LHCN-M2 (cell line): ENCODE data around the gene POPDC3. TPM values are rescaled to one million over a fixed set of nuclear protein-coding genes. Genes with fewer than 3 reads are reported as not detected.
"Not testable (repeated sequence)": the region's sequence is repeated elsewhere in the genome, so short reads cannot be mapped to it uniquely, and the experiment has no call there.

Source experiments
- DNase-seq: peaks from one replicate; pipeline ENCODE4 v3.0.0-alpha.2; 2012; ENCODE audit warnings: low read depth
- polyA plus RNA-seq: library from polyadenylated mRNA; unstranded; fragments of >200 nt; gene quantifications from one replicate; pipeline ENCODE4 v1.2.1, GENCODE V29; 2012; ENCODE audit warnings: missing spikeins
- total RNA-seq: library from RNA; depleted of rRNA; stranded (reverse); fragments of >200 nt; gene quantifications from 2 replicates; pipeline ENCODE4 v1.2.3, GENCODE V29; 2014; rRNA removed

Gene POPDC3, protein sequence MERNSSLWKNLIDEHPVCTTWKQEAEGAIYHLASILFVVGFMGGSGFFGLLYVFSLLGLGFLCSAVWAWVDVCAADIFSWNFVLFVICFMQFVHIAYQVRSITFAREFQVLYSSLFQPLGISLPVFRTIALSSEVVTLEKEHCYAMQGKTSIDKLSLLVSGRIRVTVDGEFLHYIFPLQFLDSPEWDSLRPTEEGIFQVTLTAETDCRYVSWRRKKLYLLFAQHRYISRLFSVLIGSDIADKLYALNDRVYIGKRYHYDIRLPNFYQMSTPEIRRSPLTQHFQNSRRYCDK
- total RNA-seq: 64.8 and 77.9 TPM in 2 replicates
- 28.9 TPM for polyA plus RNA-seq

DNA sequence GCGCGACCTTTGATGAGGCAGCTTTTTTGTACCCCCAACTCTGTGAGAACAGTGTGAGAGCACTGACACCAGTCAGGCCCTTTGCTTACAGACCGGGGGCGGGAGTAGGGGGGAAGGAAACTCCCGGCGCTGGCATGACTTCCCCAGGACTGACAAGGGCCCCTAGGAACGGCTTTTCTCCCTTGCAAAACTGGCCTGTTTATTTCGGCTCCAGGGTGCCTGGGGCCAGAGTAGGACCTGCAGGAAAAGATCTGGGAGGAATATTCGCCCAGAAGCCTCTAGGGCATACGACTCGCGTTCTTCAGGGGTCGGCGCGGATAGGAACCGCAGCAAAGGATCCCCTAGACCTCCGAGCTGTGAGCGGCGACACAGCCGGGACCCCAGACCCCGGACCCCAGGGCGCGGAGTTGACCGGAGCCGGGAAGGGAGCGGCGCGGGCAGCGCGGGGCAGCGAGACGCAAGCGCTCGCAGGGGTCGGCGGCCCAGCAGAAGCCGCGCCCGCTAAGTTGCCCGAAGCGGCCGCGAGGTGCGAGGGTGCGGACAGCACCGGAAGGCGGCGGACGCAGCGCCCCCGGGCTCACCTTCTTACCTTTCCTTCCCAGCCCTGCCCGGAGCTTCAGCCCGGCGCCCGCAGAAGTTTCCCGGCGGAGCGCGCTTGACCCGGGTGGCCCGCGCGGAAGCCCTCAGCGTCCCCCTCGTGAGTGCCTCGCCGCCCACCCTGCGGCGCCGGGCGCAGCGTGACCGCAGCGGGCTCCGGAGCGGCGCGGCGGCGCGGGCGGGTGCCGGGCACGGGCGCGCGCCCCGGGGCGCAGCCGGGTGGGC is at the start of gene POPDC3:
POPDC3 (minus strand) TSS at position 771 of the 822 bp plus-strand sequence. CDS start 18,105 bp downstream, outside the sequence.
- peak; percentile 71 for DNase-seq

DNA sequence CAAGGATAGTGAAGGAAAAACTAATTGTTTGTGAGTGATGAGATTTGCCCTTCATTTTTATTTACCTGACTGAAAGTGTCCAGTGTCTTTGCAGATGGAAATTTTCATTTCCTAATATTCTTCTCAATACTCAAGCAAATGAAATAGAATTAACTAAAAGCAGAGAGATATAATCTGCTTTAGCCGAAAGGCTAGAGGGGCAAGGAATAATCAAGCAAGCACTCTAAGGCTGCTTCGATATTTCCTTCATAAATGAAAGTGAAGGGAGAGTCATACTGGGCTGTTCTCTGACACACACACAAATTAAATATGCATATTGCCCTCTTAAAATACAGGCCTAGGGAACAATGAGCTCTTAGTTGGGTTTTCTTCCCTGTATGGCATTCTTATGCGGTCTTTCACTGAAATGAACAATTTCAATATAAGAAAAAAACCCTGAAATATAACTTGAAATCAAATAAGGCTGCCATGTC is 47.5 kb upstream of the POPDC3 start:
- no peak for DNase-seq

DNA sequence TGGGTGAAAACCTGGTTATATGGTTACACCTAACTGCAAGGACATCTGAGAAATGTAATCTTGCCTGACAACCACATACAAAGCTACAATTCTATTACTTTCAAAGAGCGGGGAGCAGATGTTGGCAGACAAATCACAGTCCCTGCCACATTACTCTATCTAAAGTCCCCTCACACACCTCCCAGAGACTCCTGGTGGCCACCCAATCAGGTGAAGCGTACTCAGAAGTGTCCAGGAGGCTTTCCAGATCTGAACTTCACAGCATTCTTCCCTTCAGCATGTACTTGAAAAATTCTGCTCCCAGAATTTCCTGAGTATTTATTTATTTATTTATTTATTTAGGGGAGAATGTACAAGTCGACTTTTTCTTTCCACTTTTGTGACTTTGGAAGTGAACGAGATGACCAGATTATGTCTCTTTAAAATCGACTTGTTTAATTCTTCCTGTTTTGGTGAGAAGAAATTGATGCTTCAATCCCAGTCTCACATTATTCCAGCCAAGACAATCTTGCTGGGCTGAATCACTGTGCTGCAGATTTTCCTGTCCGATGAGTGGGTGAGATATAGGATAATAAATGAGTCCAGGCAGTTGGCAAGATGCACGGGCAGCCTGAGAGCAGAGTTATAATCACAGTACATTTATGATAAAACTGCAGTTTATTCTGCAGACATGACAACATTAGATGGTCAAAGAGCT is 46.9 kb upstream of the POPDC3 start:
- DNase-seq: no peak

DNA sequence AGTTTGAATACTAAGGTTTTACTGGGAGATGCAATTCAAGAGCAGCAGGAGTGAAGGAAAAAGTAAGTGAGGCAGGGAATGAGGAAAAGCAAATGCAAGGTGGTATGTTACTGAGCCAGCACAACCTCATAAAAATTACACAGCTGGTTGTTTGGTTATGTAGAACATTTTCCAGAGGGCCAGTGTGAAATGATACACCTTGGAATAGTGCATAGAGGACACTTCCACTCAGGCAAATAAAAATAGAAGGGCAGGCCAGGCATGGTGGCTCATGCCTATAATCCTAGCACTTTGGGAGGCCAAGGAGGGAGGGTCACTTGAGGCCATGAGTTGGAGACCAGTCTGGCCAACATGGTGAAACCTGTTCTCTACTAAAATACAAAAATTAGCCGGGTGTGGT is 43.4 kb upstream of the POPDC3 start:
- DNase-seq: no peak

DNA sequence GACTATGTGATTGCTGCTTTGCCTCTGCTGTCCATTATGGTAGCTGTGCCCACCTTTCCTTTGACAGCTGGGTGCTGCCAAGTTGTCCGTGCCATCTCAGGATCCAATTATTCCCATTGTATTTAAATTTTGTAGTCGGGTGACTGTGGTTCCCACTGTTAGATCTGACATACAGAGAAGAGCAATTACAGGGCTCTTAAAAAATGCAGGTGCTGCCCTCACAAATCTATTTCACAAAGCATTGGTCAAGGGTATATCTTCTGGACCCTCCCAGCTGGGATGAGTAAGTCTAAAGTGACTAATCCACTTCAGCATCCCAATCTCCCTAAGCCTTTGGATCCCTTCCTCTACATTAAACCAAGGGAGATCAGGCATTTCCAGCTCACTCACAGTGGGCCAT is 41.4 kb upstream of the POPDC3 start:
- DNase-seq: not testable (repeated sequence)

DNA sequence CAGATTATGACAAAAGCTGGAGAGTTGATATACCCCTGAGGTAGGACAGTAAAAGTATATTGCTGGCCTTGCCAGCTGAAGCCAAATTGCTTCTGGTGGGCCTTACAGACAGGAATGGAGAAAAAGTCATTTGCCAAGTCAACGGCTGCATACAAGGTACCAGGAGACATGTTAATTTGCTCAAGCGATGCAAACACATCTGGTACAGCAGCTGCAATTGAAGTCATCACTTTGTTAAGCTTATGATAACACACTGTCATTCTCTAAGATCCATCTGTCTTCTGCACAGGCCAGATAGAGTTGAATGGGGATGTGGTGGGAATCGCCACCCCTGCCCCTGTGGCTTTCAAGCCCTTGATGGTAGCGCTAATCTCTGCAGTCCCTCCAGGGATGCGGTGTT is 40.4 kb upstream of the POPDC3 start:
- no peak for DNase-seq

DNA sequence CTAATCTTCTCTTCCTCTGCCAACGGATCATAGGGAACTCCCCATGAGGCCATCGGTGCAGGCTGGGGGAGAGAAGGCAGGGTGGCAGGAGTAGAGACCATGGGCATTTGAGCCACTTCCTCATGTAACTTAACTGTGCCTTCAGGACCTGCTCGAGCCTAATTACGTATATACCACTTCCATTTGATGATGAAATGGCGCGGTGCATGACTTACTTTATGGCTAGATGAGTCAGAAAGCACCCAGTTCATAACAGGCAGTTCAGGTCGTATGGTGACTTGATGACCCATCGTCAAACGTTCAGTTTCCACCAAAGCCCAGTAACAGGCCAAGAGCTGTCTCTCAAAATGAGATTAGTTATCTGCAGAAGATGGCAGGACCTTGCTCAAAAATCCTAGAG is 39.4 kb upstream of the POPDC3 start:
- DNase-seq: not testable (repeated sequence)

DNA sequence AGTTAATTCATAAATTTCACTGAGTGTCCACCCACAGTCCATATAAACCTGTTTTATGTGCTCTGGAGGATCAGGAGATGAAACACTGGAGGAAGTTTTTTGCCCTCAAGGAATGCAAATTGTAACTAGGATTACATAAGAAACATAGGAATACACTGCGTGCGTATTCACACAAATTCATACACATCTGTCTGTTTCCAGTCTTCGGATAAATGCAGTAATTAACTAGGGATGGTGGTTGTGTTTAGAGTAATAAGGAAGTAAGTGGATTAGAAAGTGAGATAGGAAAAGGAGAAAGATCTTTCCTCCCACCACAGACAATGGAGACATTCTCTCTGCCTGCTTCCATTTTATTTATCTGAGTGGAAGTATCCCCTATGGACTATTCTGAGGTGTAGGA is 35.7 kb upstream of the POPDC3 start:
- DNase-seq: no peak

DNA sequence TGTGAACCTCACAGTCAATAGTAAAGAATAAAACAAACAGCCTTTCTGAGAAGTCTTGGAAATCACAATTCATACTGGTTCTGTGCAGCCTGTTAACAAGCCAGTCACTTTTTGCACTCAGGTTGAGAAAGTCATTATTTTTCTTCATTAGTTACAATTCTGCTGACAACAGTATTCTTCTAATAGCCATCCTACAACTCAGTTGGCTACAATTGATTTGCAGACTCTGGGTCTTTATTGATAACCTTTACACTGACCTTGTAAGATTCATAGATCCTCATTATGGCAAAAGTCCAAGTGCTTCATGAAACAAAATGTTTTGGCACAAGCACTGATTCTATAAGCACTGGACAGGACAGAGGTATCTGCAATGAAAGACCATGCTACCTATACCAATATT is 34.9 kb upstream of the POPDC3 start:
- no peak for DNase-seq

DNA sequence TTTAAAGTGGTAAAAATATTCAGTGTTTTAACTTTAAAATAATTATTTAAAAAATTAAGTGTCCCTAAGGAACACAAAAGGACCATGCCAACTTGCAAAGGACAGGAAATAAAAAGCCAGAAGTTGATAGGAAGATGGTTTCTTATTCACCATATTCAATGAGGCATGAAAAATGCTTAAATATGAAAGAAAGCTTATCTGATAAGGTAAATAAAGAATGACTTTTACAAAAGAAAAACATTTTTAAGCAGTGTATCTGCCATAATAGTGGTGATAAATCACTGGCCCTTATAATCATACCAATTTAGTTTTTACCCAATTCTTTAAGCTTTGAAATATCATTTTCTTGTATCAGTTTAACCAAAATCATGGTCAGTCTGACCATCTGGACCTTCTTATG is 33.5 kb upstream of the POPDC3 start:
- no peak for DNase-seq

DNA sequence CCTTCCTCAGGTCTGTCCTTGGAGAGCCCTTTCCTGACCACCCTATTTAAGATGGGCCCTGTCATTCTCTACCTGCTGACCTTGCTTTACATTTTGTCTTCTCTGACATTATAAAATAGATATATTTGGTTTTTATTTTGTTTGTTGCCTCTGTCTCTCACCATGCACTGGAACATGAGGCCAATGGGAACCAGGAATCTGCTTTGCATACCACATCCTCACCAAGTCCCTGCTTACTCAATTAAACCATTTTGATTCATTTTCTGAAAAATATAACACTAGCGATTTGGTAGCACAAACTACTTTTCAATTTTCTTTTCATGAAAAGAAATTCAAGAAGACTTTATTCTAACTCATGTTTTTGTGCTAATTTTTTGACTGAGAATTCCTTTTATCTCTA is 32.8 kb upstream of the POPDC3 start:
- no peak for DNase-seq

DNA sequence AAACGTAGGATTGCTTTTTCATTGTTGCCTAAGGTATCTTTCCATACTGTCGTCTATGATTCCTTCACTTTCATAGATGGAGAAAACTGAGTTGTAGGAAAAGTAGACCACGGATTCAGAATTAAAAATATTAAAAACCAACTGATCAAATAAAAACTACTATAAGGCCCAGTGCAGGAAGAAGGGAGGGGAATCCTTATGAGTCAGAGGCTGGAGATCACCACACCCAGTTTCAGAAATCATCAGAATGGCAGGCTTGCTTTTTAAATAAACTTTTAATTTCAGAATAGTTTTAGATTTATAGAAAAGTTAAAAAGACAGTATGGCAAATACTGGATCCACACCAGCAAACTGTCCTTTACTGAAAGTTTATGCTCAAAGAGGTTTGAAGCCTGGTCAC is 32.0 kb upstream of the POPDC3 start:
- DNase-seq: no peak

DNA sequence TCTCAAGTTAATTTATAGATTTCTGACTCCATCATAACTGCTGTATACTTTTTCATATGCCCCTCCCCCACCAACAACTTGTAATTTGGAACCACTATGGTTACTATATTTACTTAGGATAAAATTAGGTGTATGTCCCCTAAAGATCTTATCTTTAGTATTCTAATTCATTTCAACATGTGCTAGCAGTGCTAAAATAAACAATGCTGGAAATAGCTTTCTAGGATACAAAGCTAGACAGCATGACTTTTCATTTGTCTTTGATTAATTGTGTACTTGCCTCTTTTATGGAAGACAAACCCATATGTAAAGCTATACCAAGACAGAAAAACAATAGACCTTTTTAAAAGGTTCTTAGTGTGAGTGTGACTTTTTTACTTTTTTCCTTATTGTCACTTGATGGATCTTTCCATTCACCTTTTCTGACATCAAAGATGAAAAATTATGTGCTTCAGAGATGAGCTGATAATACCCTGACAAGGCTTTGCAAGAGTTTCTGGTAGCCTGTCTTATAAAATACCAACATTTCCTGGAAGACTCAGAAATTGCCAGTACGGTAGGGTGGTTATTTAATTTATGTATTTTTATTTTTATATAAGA is 31.2 kb upstream of the POPDC3 start:
- no peak for DNase-seq

DNA sequence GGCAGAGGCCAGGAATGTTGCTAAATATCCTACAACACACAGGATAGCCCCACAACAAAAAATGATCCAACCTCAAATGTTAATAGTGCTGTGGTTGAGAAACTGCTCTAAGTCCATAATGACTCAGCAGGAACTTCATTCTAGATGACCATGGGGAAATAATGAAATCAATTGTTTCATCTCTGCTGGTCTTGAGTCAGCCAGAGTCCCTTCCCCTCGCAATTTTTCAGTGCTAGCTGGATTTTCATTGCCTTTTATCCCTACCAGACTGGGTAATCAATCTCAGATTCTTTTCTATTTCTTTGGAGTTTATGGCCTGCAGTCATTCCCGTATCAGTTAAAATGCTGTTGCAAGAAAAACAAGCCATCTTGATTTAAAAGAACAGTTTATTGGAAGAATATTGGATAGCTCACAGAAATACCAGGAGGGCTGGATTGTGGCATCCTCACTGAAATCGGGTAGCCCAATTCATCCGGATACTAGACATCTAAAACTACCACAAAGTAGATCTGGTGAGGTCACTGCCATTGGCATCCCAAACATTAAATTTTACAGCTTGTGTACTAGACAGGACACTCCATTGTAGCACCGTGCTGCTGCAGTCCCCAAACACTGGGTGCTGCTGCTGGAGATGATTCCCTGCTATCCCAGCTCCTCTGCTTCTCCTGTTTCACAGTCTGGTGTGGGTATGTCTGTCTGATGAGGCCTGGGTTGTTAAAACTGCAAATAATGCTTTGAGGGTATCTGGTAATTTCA is 30.3 kb upstream of the POPDC3 start:
- peak; percentile 86 for DNase-seq

DNA sequence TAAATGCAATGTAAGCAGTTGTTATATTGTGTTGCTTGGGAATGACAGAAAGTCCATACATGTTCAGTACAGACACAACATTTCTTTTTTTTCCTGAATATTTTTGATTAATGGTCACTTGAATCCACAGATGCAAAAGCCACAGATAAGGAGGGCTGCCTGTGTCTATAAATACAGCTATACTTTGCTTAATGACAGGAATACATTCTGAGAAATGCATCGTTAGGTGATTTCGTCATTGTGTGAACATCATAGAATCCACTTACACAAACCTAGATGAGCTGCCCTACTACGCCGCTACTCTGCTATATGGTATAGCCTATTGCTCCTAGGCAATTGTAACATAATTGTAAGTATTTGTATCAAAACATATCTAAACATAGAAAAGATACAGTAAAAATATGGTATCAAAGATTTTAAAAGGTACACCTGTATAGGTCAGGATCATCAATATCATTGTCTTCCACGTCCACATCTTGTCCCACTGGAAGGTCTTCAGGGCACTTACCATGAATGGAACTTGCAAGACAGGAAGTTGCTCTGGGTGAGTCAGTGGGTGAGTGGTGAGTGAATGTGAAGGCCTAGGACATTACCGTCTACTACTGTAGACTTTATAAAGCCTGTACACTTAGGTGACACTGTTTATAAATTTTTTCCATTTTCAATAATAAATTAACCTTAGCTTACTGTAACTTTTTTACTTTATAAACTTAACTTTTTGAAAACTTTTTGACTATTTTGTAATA is 27.9 kb upstream of the POPDC3 start:
- peak; percentile 63 for DNase-seq

DNA sequence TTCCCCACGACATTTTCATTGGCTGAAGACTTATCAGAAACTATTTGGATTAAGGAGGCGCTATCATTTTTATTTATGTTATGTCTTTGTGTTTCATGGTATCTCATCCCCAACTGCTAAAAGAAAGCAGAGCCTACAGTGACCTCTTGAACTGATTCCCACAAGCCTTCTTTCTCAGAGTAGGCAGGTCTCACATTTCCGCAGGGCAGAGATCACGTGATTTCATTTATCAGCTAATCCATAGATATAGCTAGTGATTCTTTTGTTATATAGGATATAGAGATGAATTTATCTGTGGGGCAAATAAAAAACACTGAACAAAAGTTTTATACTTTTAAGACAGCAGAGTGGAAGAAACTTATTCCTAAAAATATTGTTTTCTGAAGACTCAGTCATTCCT is 25.0 kb upstream of the POPDC3 start:
- DNase-seq: no peak

DNA sequence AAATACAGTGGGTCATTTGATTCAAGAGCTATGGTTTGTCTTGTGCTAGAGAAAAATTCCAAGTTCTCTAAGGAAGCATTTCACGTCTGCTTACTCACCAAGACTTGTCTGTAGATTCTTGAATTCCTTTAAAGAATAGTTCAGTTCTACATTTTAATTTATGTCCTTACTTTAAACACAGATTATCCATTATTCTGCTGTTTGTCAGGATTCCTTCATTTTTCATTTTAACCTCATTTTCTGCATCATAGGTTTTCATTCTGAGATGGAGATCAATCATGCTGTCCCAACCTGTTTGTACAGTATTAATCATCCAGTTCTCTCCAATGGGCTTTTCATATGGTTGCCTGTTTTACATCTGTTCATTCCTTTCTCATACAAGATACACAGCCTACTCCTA is 24.5 kb upstream of the POPDC3 start:
- no peak for DNase-seq

DNA sequence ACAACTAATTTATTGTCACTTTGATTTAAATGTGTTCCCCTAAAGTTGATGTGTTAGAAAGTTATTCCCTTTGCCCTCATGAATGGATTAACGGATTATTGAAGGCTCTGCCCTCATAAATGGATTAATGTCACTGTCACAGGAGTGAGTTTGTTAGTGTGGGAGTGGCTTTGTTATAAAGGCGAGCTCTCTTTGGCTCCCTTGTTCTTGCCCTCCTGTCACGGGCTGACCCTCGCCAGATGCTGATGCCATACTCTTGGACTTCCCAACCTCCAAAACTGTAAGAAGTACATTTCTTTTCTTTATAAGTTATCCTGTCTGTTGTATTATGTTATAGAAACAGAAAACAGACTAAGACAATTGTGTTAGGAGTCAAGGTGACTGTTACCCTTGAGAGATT is 22.7 kb upstream of the POPDC3 start:
- DNase-seq: no peak

DNA sequence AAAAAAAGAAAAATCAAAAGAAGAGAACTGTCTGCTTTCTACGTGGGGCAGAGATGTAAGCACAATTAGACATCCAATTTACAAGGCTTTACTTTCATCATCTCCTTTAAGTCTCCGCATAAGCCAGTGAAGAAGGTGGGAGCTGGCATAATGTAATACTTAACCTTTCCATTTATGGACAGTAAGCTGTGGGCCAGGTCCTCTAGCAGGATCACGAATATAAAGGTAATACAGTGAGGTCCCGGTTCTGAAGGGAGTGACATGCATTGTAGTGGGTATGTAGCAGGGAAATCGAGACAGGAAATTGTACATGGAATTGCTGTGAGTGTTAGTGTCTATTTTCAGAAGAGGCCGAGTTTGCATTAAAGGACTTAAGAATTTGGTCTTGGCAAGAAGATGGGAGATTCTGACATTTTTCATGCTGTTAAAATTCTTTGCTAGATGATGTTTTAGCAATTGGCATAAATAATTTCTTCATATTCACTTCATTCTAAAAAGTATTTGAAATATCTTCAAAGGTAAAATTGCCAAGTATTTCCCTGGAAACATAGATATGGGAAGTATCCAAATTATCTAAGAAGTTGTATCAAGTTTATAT is 20.4 kb upstream of the POPDC3 start:
- DNase-seq: no peak

DNA sequence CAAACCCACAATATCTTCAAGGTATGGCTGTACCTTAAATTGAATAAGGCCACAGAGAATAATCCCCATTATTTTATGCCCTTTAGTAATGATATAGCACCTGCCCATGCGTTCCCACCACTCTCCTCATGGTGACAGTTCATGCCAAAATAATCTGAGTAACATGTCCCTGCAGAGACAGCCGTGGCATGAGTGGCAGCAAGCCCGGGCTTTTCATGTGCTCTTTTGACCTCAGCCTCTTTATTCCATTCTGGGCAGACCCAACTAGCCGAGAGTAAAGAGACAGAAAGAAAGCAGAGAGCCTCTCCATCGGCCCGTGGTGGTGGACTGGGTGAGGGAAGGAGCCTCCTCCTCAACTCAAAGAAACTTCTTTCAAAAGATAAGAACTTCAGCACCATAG is 19.9 kb upstream of the POPDC3 start:
- peak; percentile 79 for DNase-seq
